NCI-H1092 treated with DMSO at 0.1 percent for 48 hours (cell line): Measurements from ENCODE around the gene UCN.
"Not testable (repeated sequence)": the region's sequence is repeated elsewhere in the genome, so short reads cannot be mapped to it uniquely, and the experiment has no call there.

Experiments
- DNase-seq: peaks from one replicate; lab custom pipeline; 2025; lab: John Stamatoyannopoulos, UW

The UCN gene

DNA sequence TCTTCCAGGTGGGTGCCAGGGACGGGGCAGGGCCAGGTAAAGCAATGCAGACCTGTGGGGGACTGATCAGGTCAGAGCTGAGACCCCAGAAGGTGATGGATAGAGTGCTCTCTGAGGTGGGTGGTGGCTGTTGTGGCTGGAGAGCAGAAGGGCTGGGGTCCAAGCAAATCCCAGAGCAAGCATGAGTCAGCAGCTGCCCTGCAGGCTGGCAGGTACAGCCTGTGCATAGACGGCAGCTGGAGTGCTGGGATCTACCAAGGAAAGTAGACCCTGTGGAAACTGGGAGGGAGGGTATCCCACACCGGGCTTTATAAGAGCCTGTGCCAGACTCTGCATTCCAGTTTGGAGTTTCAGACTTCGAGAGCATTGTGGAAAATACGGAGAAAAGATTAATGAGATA lies 25.4 kb downstream of the UCN start:
- DNase-seq = no peak

DNA sequence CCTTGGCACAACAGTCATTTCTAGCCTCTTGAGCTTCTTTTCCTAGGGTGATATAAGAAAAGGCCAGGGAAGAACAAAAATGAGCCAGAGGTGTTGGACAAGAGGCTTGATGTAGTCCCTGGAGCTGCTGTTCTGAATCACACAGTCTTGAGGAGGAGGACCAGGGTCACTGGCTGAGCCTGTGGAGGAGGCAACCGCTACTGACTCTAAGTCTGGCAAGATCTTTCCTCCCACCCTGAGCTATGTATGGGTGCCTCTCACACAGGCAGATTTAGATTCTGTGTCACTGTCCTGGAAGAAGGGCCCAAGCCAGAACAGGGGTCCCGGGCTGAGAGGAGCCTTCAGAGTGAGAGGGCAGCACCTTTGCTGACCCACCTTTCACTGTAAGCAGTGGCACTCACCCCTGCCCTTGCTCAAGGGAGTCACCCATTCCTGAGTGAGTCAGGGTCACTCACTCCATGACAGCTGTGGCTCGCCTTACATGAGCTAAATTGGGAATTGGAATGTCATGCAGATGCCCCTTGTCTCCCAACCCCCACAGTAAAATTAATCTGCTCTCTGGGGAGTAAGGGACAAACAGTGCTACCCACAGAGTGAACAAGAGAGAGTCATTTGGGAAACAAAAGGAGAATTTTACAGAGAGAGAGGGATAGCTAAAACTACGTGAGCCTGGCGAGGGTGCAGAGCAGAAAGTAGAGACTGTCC lies 26.2 kb downstream of the UCN start, which contains the start of gene TRIM54:
Gene TRIM54 (plus strand): TSS at position 575 of the 705 bp plus-strand sequence. CDS start 303 bp downstream, outside the sequence.
- no peak for DNase-seq

DNA sequence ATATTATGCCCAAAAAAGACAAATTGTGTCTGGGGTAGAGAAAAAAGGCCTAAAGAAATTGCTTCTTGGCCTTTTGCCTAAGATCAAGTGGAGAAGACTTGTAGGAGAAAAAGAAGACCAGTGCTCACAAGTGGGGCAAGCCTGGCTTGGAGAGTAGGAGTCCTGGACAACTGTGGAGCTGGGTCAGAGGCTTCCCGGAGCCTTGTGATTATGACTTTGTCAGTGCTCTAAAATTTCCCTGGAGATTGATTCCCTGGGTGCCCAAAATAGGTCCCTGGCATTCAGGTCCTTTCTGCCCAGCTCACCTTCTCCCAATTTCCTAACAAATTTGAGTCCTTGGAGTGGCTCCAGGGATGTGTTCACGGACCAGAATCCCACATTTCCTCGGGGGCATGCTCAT lies 26.8 kb downstream of the UCN start:
- no peak for DNase-seq

DNA sequence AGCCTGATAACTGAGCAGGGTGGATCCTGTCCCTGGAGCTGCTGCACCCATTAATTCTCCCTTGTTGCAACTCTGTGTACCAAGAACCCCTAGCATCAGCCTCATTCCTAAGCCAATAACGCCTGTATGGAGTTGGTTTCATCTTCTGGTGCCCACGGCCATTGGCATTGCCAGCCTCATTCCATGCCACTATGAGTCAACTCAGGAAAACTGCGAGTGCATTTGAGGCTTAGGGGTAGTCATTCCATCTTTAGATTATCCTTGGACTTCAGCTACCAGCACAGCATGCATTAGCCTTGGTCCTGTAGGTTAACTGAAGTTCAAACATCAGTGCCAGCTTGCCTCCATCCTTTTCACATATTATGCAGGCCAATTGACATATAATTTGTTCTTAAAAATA lies 27.4 kb downstream of the UCN start:
- DNase-seq = no peak

DNA sequence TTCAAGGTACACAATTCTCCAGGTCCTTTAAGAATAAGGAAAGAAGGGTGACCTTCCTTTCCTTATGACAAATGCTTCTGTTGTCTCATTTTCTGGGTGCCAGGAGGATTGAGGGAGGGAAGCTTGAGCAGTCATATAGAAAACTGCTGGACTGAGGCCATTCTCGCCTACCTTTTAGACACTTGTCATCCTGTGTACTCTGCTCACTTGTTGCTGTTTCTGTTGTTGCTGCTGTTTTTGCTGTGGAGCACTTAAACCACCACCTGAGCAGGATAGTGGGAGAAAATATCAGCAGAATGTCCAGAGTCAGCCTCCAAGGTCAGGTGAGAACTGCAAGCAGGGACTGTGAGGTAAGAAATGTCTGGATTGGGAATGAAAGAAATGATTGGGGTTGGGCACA lies 30.2 kb downstream of the UCN start:
- no peak for DNase-seq

DNA sequence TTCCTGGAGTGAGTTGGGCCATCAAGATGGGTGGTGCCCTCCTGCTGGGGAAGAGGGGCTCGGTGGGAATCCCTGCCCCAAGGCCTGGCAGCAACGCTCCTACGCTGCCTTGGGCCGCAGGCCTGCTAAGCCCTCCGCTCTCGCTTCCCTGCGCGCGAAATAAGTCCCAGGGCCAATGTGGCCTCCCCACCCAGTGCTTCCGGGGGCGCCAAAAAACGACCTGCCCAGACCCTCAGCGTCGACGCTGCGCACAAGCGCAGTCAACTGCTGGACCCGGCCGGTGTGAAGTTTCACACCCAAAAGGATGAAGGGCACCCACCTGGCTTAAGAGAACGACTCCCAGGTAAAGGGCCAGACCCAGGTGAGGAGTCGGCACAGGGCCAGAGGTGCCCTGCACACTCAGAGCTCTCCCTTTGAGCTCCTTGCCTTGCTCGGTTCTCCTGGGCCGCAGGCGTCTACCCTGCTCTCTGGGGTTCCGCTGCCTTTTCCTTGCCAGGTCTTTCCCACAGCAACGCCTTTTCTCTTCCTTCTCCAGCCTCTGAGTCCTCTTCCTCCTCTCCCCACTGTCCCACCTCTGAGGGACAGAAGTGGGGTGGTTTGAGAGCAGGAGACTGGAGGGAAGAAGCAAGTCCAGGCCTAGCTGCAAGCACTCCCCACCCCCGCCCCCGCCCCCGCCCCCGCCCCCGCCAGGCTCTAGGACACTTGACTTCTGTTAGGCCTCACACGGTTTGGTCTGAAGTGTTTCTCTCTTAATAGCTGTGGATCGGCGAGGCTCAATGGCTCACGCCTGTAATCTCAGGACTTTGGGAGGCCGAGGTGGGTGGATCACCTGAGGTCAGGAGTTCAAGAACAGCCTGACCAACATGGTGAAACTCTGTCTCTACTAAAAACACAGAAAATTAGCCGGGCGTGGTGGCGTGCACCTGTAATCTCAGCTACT lies 32.8 kb downstream of the UCN start, which contains the start of gene DNAJC5G:
Gene DNAJC5G (plus strand): TSS at position 223 of the 940 bp plus-strand sequence. CDS start 1,296 bp downstream, outside the sequence.
- no peak for DNase-seq

DNA sequence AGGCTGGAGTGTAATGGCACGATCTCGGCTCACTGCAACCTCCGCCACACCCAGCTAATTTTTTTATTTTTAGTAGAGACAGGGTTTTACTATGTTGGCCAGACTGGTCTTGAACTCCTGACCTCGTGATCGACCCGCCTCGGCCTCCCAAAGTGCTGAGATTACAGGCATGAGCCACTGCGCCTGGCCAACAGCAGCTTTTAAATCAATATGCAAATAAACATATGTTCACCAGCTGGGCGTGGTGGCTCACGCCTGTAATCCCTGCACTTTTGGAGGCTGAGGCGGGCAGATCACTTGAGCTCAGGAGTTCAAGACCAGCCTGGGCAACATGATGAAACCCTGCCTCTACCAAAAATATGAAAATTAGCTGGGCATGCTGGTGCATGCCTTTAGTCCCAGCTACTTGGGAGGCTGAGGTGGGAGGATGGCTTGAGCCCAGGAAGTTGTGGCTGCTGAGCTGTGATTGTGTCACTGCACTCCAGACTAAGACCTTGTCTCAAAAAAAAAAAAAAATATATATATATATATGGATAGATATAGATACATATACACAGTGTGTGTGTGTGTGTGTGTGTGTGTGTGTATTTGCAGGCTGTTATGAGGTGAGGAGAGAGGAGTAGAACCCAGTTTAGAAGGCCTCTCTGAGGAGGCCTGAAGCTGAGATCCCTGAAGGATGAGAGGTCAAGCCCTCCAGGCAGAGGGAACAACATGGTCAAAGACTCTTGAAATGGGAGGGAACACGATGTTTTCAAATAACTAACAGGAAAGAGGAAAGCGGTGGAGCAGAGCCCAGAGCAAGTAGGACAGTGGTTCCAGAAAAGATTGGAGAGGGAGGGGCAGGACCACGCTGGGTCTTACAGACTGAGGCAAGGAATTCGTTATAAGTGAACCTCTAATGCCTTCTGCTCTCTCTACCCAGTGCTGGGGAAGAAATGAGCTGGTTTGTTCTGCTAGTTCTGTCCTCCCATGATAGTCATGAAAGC lies 35.4 kb downstream of the UCN start:
- not testable (repeated sequence) for DNase-seq

DNA sequence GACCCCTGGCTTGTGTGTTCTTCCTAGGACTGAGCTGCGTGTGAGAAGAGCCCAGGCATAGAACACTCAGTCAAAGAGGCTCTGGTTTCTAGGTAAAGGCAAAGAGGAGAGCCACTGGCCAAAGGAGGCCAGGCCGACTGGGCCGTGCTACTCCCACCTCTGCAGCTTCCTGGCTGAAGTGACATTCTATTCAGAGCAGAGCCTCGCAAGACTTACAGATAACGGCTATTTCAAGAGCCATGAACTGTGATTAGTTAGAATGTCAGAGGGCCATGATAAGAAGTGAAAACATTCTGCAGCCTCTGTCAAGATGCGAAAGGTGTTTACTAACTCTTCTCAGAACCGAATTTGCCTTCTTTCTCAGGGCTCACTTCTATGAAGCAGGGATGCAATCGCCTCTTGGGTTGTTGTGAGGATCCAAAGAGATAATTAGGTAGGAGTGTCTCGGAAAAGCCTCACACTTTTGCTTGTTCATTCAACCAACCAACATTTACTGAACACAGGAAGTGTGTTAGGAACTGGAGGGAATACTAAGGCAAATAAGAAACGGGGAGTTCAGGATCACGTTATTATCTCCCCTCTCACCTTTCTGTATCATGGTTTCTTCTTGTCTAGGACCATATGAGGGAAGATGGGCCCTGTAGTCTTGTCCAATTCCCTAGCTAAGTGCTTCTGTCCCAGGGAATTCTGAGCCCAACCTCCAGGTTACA lies 36.5 kb downstream of the UCN start:
- no peak for DNase-seq

DNA sequence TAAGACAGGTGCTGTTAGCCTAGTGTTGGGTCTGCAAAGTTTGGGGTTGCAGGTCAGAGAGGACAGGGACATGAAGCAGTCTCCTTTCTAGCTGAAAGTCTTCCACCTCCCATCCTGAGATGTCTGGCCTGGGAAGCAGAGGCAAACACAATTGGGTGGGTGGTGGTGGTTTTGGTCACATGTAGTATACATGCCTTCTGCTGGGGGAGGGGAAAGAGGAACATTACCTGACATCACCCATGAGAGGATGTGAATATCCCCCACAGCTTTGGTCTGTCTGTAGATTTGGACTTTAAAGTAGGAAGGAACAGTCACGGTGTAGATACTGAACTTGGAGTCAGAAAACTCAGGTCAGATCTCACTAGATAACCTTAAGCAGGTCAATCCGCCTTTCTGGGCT lies 37.6 kb downstream of the UCN start:
- DNase-seq = no peak

DNA sequence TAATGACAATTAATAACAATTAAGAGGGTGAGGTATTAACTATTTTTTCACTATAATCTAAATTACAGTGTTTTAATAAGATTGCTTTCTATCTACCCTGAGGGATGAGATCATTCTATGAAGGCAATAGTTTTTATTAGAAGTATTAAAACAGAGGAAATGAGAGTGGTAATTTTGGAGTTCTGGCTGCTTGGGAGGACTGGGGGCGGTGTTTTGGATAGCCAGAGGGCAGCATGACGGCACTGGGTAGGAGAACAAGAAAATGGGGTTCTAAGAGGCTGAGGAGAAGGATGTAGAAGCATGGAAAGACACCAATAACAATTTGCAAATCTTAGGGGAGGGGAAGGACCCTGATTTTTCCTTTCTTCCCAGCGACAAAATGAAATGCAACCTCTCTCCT lies 38.1 kb downstream of the UCN start:
- no peak for DNase-seq

DNA sequence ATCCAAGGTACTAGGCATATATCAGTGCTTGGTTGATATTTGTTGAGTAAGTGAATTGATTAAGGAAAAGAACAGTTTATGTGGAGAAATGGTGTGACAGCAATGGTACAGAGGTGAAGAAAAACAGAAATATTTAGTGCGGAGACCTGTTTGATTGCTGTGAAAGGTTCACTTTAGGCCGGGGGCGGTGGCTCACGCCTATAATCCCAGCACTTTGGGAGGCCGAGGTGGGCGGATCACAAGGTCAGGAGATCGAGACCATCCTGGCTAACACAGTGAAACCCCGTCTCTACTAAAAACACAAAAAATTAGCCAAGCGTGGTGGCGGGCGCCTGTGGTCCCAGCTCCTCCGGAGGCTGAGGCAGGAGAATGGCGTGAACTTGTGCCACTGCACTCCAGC lies 39.9 kb downstream of the UCN start:
- not testable (repeated sequence) for DNase-seq

DNA sequence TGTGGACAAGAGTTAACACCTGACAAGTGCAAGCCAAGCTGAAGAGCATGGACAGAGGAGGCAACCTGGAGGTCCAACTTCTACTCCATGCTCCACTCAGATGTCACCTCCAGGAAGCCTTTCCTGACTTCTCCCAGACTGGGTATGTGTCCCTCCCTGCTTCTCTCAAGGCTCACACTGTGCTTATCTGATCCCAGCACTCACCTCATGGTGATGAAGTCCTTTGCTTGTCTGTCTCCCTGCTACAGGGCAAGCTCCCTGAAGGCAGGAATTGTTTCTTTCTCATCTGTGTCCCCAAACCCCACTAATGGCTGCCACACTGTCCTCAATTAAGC lies 42.7 kb downstream of the UCN start:
- DNase-seq = no peak

DNA sequence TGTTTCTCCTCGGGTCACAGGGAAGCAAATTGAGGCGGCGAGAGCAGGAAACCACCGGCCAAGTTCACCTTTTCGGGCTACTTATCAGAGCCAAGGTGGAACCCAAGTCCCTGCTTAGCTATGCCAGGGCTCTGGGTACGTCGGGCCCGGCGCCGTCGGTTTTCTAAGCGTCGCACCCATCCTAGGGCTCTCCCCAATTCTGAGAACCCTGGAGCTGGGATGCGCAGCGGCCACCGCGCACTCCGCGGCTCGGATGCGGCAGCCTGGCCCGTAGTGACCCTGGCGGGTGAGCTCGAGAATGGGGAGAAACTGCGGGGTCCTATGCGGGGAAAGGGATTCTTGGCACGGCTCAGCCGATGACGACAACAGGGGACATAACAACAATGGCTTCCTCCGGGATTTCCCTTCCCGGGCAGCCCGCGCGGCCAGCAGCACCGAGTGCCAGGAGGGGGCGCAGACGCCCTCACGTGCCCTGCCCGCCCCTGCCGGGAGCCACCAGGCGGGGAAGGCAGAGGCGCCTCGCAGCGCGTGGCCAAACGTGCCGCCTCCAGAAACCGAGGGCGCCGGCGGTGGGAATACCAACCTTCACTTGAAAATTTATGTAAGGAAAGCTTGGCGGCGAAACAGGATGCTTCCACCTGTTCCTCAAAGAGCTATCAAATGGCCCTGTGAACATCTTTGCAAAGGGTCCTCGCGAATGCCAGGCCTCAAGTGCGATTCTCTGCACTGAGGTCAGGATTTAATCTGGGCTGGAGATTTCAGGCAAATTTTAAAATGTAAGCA lies 43.3 kb downstream of the UCN start:
- DNase-seq = peak; percentile 50

DNA sequence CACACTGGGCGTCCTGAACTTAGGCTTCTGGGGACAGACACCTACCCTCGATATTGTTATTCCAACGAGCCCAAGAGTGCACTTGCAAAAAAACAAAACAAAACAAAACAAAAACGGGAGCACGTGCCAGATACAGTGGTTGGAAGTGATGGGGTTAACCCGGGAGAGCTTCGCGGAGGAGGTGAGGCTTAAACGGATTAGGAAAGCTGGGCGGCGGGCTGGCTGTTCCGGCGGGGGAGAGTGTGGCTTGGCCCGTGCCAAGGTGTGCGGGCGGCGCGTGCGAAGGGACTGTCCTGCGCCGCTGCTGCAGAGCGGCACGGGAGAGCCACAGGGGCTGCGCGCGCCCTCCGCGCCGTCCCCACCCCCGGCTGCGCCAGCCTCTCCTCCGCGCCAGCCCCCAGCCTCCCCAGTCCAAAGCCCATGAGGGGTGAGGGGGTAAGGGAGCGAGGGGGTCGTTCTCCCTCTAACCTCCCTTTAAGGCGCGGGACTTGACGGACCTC lies 43.9 kb downstream of the UCN start:
- DNase-seq = no peak

DNA sequence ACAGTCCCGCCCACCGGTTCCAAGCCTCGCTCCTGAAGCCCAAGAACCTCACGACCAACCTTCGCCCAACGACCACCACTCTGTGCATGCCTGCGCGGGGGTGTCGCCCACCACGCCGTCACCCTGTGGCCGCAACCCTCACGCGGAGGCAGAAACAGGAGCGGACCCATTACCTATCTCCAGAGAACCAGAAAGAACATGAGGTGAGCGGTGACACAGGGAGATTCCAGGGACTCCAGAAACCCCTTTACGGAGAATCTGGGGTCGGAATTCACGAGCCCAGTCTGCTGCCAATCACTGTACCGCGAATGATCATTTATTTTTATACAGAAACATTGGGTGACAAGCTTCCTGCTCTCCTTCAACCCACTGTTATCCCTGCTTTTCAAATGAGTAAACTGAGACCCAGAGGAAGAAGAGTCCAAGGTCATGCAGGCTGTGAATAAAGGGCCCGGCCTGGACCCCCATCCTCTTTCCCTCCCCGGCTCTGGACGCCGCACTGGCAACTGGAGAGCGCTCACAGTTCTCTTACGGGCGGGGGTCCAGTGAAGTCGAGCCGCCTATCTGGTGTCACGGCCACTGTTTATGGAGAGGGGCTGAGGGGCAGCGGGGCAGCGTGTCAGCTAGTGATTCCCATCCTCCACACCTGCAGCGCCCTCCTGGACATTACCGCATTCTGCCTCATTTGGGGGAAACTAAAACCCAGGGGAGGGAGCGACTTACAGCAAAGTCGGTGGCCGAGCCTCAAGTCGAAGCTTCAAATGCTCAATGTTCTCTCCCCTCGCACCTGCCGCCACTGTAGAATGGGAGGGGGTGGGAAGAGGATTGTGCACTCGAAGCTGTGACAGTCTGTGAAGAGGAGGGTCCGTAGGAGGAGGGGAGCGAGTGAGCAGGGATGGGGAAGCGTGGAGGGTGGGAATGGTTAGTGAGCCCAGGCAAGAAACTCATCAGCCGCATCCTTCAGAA lies 44.7 kb downstream of the UCN start:
- no peak for DNase-seq

DNA sequence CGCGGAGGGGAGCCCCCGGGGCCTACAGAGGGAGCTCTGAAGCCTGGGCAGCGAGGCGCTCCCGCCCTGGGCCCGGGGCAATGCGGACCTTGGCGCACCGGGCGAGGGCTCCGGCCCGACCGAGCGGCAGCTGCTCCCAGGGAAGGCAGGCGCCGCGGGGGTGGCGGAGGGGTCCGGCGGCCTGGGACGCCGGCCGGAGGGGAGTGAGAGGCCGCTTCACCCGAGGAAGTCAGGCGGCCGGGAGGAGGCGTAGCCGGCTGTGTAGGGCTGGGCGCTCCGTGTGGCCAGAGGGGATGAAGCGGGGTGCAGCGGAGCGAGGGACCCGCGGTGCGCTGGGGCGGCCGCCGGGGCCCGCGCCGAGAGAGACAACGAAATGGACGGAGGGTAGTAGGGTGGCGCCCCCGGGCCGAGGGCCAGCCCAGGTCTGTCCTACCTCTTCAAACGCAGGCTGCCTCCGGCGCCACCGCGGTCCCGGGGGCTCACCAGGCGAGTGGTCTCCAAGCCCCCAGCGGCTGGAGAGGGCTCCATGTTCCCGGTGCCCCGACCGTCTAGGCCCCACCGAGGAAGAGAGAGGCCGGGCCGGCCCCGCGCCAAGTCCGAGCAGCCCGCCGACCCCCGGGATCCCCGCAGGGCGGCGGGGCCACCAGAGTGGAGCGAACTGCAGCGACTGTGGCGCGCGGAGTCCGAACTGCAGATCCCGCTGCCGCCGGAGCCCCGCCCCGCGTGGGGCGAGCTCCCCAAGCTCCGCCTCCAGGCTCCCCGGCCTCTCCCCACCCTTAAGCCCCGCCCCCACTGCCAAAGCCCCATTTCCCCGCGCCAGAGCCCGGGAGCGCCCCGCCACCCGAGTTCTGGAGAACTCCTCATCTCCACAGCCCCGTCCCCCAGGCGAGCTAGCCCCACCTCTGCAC lies 45.6 kb downstream of the UCN start, which contains the start of gene SLC30A3:
Gene SLC30A3 (minus strand): TSS at position 669 of the 908 bp plus-strand sequence. CDS start 141 bp downstream, at position 528.
- no peak for DNase-seq

DNA sequence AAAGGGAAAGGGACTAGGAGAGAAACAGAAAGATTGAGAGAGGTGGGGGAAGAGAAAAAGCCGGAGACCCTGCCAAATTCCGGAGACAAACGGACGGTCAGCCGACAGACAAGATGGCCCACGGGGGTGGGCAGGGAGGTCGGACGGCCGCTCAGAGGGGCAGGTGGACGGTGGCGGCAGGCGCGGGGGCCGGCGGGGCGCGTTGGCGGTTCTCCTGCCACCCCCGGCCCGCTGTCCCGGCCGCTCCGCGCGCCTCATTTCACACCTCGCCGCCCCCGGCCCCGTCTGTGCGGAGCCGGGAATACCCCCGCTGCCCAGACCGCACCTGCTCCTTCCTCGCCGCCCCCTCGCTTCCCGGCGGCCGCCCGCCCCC lies 46.3 kb downstream of the UCN start:
- DNase-seq = no peak
